NCI-H1105 (cell line): ENCODE measurements around the gene TLE1.
"Not testable (repeated sequence)": the region's sequence is repeated elsewhere in the genome, so short reads cannot be mapped to it uniquely, and the experiment has no call there.

ENCODE experiments used
- DNase-seq: peaks from one replicate; lab custom pipeline; 2025; lab: John Stamatoyannopoulos, UW

TLE1 gene

DNA sequence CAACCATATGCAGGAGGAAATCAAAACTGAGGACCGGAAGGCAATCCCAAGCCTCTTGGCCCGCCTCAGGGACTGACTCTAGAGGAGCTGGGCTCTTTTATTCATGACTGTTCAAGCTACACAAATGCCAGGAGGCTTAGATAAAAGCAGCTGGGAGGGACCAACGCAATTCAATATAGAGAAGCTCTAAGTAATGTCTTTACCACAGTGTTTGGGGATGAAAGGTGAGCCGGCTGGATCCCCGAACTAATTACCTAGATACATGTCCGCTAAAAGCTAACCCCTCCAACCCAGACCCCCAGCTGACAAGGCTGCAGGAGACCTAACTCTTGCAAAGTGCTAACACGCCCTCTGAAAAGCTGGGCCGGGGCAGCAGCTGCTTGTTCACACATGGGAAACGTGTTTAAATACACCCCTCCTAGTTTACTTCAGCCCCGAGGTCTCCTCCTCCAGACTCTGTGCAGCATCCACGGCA, 67.5 kb downstream of the TLE1 start:
- DNase-seq: no peak

DNA sequence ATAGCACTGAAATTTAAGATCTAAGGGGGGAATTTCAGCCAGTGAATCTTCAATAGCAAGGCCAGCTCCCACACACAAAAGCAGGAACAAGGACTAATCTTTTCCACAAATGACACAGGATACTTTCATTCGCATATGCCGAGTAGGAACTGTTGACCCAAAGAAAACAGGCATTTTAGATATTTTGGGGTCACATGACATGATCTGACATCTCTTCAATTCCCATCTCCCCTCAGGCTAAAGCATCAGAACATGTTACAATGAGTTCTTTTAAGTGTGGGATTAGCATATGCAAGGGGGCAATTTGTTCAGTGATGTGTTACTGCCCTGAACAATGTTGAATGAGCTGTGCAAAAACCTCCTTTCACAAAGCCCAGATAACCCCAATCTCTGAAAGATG, 68.2 kb downstream of the TLE1 start:
- DNase-seq: no peak

DNA sequence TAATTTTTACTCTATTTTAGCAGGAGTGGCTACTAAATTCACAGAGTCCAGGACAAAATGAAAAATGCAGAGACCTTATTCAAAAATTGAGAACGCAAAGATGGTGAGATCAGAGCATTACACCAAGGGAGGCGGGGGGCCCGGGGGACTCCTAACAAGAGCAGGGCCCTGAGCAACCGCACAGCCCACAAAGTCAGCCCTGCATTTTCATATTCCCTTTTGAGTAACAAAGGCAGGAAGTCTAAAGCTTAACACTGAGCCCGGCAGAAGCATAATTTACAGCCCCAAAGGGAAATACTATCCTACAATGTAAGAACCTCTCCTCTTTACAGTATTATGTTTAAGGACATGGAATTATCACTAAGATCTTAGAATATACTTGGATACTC, 69.4 kb downstream of the TLE1 start:
- no peak for DNase-seq

DNA sequence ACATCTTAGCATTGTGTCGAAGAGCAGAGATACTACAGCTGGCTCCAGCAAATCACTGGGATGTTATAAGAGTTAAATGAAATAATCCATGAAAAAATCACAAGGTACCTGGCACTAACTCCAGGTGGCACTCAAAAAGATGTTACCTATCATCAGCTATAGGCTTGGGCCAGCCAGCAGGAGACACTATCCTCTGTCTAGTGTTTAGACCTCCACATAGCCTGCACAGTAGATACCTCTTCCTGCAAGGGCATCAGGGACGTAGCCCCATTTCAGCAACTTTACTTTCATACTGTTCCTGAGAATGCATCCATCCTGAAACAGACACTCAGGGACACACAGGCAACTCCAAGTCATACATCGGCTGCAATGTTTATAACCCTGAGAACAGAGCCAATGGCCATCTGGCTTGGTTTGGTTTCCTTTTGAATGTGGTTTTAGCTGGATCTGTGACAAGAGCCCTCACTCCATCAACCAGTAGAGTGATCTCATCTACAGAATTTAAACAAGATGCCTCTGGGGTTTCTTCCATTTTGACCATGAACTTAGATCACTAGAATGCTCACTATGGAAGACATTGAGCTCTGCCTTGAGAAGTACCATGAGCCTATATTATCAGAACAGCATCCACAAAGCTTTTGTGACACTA, 69.9 kb downstream of the TLE1 start:
- no peak for DNase-seq

DNA sequence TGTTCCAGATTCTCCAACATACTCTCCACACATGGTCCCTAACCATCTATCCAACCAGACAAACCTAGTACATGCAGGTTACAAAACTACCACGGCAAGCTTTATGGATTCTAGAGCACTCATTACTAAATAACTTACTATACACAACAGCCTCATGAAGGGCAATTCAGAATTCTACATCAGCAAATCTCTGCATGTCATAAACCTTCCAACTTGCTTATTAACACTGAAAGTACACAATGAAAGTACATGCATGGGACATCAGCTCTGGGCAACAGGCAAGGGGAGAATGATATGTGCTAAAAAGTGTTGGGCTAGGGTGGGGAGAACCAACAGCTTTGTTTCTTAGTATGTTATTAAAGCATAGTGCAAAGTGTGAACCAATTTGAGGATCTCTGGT, 70.4 kb downstream of the TLE1 start:
- no peak for DNase-seq

DNA sequence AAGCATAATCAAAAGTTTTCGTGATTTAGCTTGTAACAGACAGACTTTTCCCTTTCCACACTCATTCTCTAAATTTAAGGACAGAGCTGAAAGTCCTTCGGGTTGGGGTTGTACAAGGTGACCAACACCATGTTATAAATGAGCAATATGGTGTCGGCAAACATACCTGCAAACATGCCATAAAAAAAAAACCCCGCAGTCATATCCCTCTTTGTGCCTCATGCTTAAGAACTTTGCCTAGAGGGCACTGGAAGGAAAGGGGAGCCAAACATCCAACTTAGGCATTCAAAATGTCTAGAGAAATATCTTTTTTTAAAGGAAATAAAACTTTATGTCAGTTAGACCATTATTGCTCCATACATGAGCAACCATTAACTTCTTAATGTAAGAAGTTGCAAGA, 73.2 kb downstream of the TLE1 start:
- DNase-seq: no peak

DNA sequence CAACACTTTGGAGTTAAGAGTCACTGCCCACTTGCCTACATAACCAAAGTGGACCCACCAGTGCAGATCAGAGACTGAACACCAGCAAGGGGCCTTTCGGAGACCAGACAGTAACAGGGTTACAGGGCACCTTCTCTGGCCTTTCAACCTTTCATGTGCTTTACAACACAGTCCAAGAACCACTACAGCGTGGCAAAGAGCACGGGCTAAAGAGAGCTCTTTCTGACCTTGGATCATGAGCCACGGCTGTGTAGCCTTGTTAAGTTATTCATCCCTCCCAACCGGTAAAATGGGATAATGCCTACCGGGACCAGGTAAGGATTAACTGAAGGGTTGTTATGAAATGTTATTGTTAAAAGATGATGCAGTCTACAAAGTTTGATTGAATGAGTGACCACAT, 75.0 kb downstream of the TLE1 start:
- DNase-seq: no peak

DNA sequence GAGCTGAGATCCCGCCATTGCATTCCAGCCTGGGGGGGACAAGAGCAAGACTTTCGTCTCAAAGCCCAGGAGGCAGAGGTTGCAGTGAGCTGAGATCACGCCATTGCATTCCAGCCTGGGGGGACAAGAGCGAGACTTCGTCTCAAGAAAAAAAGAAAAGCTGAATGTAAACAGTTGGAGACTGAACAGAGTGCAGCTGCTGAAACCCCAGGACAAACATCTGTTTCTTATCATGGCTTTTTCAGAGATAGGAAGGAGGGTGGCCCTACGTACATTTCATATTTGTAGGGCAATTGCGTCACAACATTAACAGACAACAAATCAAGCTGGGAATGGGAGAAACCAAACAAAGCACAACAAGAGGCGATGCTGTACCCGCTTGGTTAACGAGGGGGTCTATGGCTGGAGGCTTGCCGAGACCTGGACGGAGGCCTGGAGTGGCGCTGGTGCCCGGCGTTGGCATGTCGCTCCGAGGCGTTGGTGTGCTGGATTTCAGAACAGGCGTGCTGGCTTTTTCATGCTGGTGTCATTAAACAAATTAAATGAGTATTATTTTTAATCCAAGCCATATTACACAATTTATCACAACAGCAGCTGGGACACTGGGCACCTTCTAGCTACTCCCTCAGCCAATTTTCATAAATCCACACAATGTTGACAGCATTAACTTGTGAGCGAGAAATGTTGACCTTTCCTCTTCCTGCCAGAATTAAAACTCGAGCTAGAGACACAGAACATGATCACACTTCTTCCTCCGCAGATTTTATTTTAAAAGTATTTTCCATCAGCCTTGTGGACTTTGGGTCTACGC, 76.1 kb downstream of the TLE1 start:
- DNase-seq: no peak

DNA sequence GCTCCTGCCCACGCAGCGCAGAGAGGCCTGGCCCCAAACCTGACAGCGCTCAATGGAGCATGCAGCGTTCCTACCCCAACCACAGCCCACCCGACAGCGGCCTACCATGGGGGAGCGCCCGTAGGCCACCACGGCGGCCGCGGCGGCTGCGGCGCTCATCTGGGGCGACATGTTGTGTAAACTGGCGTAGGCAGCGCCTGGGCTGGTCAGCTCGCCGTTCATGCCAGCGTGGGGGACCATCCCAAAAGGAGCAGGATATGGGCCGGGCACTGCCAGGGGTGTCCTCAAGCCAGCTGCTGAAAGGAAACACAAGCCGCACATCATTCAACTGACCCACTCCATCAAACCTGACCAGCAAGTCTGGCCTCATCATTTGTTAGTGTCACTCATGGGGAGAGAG, 77.7 kb downstream of the TLE1 start:
- no peak for DNase-seq

DNA sequence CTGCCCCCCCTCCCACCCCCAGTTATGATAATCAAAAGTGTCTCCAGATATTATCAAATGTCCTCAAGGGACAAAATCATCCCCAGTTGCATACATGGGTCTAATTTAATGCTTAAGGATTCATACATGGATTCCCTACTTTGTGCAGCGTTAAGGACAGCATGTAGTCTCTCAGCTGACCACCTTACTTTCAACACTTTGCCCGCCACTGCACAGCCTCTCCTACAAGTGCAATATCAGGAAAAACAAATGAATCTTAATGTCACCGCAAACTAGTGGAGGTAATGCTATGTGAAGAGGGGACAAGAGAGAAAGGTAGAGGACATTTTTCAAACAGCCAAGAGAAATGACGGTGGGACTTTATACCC, 78.6 kb downstream of the TLE1 start:
- DNase-seq: no peak

DNA sequence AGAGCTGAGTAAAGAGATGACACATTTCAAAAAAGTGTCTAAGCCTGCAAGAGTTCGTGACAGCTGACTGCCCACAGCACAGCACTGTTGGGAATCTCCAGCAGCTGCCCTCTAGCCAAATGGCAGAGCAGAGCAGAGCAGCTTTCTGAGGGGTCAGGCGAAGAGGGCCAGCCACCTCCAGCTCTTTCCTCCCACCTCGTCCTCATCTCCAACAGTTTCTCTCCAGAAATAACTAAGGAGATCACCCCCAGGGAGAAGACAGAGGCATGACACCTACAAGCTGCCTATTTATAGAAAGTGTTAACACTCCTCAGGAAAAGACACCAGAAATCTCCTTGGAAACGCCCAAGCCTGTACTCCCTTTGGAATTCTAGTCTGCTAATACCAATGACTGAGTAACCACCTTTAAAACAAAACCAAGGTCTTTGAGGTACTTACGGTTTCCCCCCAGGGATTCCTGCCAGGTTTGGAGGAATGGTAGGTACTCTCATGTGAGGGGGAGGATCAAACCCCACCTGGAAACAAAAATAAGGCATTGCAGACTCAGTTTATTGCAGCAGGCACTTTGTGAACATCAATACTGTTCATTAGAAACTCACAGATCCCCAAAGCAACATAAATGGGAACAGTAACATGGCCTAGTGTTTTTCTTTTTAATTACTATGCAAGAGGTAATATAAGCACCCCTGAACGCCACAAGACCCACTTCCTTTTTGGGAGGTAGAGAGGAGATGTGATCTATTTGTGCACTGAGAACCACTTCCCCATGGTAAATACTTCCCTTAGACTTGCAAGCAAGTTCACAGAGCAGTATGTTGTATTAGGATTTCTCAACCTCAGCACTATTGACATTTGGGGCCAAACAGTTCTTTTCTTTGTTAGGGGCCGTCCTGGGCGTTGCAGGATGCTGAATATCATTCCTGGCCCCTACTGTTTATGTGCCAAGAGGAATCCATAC, 79.3 kb downstream of the TLE1 start:
- no peak for DNase-seq

DNA sequence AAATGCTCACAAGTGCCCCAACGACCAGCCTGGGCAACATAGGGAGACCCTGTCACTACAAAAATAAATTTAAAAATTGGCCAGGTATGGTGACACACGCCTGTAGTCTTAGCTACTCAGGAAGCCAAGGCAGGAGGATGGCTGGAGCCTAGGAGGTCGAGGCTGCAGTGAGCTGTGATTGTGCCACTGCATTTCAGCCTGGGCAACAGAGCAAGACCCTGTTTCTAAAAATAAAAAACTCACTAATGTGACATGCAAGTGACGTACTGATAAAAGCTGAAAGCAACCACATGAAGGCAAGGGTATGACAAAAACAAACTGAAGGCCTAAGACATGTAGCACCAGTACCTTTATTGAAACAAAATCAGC, 81.1 kb downstream of the TLE1 start:
- DNase-seq: no peak

DNA sequence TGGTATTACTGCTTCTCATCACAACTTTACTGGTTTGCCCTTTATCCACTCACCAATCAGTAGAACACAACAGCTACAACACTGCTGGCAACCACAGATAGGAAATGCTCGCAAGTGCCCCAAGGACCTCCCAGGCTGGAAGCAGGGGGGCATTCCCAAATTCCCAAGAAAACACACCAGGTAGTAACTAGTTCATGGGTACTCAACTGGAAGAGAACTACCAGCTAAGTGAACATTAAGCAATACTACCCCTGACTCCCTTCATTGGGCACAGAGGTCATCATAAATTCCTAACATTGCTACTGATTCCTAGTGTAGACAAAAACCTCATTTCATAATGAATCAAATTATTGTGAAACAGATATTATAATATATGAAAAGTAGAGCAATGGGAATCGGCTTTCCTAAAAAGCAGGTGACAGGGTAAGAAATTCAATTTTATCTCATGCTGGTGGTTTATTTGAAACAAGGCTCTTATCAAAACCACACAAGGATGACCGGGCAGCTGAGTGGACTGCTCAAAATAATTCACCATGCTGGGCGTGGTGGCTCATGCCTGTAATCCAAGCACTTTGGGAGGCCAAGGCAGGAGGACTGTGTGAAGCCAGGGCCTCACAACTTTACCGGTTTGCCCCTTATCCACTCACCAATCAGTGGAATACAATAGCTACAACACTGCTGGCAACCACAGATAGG, 81.6 kb downstream of the TLE1 start:
- no peak for DNase-seq

DNA sequence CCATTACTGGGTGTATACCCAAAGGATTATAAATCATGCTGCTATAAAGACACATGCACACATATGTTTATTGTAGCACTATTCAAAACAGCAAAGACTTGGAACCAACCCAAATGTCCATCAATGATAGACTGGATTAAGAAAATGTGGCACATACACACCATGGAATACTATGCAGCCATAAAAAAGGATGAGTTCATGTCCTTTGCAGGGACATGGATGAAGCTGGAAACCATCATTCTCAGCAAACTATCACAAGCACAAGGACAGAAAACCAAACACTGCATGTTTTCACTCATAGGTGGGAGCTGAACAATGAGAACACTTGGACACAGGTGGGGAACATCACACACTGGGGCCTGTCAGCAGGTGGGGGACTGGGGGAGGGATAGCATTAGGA, 83.1 kb downstream of the TLE1 start:
- DNase-seq: not testable (repeated sequence)

DNA sequence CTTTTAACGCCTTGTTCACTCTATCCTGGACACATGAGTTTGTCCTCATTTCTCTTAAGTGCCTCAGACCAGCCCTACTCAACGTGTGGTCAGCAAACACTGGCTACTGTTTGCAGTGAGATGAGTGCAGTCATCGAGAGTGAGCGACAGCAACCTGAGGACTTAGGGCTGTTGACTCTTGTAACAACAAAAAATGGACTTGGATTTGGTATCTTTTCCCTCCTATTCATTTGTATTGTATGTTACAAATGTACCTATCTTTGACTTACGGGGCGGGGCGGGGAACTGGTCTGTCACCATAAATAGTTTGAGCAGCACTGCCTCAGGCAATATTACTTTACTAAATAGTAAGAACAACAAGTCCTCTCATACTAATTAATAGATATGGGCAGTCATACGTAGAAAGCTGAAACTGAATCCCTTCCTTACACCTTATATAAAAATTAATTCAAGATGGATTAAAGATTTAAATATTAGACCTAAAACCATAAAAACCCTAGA, 84.1 kb downstream of the TLE1 start:
- no peak for DNase-seq

DNA sequence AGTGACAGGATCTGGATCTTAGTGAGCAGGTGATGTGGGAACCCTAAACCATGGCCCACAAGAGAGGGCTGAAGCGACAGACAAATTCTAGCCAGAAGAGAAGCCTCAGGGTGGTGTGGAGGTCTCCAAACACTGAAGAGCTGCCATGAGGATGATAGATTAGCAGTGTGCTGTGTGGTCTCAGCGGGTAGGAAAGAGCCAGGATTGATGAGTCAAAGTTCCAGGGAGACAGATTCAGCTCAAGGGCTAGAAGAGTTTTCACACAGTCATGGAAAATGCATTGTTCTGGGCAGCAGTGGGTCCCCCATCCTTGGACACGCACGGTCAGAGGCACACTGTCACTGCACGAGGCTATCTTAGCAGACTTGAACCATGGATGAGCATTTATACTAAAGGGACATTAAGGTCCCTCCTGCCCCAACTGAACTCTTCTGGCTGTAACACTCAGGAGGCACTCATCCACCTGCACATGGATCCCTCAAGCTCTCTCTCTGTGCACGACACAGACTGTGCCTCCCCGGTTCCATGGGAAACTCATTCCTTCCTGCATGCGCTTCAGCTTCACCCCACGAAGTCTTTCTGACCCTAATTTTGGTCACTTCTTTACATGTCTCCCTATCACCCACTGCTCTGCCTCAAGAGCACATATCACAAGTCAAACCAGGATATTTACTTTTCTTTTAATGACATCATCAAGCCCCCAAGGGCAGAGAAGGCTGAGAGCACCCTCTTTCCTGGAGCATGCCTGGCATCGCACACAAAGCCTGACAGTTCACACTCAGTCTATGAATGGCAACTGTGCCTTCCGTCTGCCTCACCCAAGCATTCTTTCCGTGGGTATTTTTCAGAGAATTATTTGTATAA, 84.8 kb downstream of the TLE1 start:
- no peak for DNase-seq

DNA sequence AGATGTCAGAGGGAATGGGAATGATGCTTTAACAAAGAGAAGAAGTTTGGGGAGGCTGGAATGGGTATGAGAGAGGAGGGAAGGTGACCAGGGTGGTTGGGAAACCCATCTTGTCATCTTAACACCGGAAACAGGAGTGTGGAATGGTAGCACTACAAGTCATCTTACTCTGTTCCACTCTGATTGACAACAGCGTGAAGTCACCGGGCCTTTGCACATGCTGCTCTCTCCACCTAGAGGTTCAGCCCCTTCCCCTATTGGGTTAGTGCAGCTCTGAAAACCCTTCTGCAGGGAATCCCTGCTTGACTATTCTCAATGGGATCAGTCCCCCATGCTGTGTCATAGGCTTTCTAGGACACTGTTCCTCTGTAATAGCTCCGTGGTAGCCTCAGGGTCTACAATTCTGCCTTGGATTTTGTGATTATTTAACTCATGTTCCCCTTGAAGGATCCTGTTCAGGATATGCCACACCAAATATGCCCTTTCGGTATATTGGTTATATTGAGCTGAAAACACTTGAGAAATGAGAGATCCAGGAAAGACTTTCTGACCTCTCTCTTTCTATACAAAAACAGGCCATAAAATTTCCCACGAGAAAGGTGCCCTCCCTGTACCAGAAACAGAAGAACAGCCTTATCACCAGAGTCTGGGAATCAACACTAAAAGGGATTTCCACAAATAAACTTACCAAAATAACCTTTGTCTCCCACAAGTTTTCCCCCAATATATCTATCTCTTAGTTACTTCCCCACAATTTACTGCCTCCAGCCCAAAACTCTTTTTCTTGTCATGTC, 86.3 kb downstream of the TLE1 start:
- no peak for DNase-seq

DNA sequence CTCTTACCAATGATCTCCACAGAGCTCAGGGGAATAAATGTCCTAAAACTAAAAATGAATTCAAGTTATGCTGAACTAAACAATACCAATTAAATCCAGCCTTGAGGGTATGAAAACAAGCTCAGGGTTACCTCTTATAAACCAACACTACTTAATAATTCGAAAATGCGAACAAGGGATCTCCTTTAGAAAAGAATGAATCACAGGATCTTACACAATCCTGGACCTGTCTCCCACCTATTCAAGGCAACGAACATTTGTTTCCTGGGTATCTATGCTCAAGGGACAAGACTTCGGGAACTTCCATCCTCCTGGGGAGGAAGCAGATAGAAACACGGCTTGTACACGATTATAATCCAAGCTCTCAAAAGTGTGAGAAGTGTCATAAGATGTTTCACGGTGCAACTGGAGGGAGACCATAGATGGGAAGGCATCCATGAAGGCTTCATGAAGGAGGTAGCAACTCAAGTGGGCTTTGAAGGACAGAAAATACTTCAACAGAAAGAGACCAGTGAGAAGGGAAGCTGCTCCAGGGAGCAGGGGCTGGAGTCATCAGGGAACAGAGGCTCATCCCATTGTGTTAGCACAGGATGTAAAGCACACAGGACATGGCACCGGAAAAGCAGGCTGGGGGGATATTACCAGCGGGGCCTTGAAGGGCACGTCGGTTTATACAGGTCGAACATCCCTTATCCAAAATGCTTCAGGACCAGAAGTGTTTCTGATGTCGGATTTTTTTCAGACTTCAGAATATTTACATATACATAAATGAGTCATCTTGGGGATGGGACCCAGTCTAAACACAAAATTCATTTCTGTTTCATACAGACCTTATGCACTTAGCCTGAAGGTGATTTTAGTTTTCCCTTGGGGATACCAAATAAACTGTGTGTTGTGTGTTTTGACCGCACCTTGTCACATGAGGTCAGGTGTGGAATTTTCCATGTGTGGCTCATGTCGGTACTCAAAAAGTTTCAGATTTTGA, 87.4 kb downstream of the TLE1 start:
- DNase-seq: no peak

DNA sequence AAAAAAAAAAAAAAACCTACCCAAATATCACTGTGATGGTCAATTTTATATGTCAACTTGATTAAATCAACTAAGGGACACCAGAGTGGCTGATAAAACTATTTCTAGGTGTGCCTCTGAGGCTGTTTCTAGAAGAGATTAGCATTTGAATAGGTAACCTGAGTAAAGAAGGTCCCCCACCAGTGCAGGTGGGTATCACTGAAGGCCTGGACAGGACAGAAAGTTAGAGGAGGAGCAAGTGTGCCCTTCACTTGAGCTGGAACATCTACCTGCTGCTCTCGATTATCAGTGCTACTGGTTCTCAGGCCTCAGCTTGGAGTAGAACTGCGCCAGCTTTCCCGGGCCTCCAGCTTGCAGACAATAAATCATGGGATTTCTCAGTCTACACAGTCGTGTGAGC, 88.7 kb downstream of the TLE1 start:
- no peak for DNase-seq
